Hypothalamus (tissue), 51 donors: Measurements from ENCODE around the gene KSR1.
A peak's percentile ranks its signal among the peaks of the same experiment; 100 is the strongest.
"Not testable (repeated sequence)": the region's sequence is repeated elsewhere in the genome, so short reads cannot be mapped to it uniquely, and the experiment has no call there.

Experiments used
- DNase-seq, 51 donors: peaks; one replicate each; lab custom pipeline; 2025; lab: John Stamatoyannopoulos, UW

KSR1 gene

DNA sequence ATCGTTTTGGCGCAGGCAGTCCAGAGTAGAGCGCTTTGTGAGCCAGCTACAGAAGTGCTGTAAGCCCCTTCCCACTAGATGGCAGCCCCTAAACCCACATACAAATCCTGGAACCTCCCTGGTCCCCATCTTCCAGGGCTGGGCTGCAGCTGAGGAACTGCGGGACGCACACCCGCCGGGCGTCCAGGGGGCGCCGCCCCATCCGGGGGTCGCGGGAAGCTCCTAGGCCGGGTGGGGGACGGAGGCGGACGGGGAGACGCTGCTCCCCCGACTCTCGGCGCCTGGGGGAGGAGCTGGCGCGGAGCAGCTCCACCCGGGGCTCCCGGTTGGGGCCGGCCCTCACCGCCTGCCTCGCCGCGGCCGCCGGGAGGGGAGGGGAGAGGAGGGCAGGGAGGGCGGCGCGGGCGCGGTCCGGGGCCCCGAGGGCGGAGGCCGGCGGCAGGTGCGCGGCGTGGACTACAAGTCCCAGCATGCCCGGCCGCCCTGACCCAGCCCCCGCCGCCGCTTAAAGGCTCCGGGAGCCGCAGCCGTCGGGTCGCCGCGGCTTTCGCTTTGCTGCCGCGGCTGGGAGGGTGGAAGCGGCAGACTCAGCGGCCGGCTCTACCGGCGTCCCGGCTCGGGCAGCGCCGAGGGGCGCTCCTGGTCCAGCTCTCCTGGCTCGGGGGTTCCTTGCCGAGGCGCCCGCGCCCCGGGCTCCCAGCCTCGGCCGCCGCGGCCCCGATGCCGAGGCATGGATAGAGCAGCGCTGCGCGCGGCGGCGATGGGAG lies at the start of gene KSR1:
Gene KSR1, plus strand, starts transcription at position 535 of the 767 bp plus-strand sequence. Its CDS starts 196 bp downstream, at position 731.
- DNase-seq = peak in 49 of 51 donors; percentile 21 to 86 (median 70)

DNA sequence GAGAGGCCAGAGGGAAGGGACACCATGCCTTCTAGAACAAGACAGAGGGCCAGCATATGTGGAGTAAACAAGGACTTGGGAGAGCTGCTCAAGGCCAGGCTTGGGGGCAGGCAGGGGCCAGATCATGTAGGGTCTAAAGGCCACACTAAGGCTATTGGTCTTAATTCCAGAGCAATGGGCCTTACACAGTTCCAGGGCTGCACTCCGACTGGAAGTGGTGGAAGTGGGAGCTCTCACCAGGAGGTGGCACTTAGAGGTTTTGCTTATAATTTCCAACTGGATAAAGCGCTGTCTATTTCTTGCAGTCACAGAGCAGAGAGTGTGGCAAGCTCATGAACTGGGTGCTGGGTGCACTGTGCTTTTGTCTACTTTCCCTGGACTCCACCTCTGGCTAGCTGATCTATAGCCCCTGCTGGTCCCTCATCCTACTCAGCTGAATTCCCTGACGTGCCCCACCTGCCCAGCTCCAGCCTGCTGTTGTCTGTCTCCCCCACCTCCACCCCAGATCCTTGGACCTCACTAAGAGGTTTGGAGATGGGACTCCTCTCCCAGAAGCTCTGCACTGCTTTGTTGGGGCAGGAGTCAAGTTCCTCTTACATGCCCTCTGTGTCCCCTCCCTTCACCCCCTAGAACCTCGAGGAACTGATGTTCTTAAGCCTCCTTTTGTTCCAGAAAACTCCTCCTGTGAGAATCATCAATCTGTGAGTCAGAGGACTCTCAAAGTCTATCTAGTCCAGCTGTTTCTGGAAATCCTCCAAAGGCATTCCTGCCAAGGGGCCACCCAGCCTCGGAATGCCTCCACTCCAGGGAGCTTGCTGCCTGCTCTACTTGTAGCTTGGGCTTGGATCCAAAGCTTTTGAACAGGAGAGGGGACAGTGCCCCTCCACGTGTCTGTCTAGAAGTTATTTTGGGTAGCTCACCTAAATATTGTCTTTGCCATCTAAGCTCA lies 48.1 kb upstream of the KSR1 start:
- no peak for DNase-seq

DNA sequence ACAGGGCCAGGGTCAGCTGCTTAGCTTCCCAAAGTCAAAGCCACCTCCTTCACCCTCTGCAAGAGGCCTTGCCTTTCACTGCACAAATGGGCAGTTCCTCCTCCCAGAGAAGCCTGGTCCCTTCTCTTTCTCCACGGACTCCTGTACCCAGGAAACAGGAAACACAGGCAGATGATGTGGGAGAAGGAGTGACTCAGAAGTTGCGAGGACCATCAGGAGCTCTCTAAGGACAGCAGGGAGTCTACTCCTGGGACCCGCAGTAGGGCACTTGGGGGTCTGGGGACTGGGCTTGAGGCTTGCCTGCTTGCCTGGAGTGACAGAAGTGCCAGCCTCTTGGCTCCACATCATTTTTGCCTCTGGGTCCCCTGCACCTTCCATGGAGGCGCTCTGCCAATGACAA lies 47.4 kb upstream of the KSR1 start:
- DNase-seq = no peak

DNA sequence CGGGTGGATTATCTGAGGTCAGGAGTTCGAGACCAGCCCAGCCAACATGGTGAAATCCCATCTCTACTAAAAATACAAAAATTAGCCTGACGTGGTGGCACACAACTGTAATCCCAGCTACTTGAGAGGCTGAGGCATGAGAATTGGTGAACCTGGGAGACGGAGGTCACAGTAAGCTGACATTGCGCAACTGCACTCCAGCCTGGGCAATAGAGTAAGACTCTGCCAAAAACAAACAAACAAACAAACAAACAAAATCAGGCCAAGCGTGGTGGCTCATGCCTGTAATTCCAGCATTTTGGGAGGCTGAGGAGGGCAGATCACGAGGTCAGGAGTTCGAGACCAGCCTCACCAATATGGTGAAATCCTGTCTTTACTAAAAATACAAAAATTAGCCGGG lies 44.1 kb upstream of the KSR1 start:
- DNase-seq = not testable (repeated sequence)

DNA sequence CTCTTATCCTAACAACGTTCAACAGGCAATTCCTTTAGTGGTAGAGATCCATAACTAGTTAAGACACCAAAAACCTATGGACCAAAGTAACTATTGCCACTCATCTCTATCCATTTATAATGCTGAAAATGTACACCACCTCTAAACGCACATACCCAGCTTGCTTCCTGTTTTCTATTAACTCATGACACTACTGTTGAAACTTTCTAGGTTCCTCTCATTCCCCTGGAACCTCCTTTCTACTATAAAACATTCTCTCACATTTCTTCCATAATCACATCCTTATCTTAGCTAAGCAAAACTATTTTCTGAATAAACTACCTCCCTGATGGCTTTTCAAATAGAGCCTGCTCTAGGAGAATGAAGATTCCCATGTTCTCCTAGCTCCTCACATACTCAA lies 42.9 kb upstream of the KSR1 start:
- no peak for DNase-seq

DNA sequence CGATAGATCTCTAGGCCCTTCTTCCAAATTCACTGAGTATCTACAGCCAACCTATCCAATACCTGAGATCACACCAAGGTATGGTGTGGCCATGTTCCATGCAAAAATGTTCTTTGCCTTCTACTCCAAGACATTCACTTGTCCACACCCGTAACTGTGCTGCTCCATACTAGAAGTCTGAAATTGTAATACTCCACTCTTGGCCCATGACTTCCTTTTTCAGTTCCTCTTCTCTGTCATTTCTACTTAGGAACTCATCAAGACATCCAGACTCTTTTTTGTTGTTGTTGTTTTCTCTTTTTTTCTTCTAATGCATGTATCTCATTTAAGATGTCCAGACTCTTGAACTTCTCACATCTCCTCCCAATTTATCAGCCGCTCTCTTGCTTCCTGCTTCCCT lies 42.5 kb upstream of the KSR1 start:
- DNase-seq = no peak

DNA sequence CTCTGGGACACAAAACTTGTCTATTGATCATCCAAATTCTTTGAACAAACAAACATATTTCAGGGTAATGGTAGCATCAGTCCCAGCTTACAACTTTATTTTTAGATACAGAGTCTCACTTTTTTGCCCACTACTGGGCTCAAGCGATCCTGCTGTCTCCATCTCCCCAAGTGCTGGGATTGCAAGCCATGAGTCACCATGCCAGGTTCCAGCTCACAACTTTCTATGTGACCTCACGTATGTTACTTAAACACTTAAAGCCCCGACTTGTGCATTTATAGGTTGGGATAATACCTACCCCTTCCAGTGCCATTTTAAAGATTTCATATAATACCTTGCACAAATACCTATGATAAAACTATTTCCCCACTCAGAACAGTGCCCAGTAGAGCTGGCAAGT lies 42.0 kb upstream of the KSR1 start:
- no peak for DNase-seq

DNA sequence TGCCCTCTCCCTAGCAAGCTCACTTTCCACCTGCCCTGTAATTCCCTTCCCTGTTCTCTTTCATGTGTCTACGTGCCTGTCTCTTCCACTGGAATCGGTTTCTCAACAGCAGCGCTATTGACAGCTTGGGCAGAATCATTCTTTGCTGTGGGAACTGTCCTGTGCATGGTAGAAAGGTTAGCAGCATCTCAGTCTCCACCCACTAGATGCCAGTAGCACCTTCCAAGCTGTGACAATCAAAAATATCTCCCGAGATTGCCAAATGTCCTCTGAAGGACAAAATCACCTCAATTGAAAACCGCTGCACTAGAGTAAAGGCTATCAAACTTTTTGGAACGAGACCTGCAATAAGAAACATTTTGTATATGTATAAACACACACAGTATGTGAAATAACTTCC lies 41.6 kb upstream of the KSR1 start:
- no peak for DNase-seq

DNA sequence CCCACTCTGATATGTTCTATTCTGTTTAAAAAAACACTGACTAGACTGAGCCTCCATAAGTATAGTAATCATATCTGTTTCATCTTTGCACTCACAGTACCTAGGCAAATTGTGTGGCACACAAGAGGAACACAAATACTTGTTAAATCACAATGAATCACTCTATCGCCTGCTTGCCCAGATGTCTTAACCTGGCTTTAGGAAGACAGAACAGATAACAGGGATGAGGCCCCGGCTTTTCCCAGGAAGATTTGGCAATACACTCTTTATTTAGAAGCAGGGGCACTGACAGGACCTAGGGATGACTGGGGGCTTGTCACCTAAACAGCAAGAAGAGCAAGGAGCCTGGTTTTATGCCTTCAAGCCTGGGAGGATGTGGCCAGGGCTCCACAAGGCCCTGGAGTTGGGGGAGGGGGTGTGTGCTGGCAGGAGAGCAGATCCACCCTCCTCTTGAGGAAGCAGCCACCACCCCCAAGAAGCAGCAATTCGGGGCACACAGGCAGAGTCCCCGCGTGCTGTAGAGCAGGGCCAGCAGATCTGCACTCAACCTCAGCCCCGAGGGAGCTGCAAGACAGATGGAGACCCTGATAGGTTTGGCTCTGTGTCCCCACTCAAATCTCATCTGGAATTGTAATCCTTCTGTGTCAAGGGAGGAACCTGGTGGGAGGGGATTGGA lies 41.0 kb upstream of the KSR1 start:
- DNase-seq = no peak

DNA sequence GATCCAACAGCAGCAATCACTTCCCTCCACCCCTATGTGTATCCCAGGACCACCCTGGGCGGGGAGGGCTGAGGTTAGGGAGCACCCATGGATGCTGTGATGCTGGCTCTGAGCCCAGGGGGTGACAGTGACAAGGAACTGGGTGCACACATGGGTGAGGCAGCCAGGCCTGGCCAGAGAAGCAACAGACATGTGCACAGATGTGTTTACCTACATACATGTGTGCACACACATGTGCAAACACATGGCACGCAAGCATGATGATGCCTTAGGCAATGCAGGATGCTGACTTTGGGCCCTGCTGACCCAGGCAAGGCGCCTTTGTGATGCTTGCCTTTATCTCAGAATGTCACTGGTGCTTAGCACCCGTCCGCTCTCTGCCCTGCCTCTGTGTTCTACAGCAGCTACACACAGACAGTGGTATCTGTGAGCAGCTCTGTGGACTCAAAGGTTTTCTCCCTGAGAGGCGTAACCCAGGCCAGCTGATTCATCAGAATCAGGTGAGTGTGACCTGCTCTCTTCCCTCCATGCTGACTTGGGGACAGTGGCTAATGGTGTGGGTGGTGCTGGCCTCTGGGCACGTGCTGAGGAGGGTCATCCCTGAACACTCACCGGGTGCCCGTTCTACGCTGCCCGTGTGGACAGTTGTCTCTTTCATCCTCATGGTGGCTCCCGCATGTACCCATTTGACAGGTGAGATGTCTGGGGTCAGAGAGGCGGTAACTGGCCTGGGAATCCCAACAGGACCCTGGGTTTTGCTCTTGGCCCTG lies 38.5 kb upstream of the KSR1 start:
- DNase-seq = no peak

DNA sequence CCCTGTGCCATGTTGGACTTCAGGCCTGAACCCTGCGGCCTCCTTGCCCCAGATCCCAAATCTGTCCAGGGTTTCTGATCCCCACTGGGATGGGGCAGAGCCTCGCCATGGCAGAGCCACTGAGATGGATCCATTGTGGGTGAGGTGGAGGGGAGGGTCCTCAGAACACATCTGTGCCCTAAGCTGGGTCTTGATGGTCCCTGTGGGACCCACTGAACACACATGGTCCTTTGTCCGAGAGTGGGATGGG lies 38.0 kb upstream of the KSR1 start:
- DNase-seq = no peak

DNA sequence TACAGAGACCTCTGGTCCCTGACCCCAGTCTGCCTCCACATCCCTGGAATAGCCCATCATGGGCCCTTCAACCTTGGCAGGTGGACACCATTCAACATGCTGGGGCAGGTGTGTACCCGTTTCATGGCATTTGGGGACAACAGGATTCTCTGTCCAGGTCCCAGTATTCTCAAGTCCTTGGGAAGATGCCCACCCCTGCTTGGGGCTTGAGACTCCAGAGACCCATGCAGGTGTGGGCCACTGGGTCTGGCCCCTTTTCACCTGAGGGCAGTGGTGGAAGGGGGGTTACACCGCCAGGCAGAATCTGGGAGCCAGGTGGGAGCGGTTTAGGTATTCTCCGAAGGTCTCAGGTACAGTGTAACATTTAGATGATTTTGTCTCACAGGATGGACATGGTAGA lies 37.1 kb upstream of the KSR1 start:
- DNase-seq = no peak

DNA sequence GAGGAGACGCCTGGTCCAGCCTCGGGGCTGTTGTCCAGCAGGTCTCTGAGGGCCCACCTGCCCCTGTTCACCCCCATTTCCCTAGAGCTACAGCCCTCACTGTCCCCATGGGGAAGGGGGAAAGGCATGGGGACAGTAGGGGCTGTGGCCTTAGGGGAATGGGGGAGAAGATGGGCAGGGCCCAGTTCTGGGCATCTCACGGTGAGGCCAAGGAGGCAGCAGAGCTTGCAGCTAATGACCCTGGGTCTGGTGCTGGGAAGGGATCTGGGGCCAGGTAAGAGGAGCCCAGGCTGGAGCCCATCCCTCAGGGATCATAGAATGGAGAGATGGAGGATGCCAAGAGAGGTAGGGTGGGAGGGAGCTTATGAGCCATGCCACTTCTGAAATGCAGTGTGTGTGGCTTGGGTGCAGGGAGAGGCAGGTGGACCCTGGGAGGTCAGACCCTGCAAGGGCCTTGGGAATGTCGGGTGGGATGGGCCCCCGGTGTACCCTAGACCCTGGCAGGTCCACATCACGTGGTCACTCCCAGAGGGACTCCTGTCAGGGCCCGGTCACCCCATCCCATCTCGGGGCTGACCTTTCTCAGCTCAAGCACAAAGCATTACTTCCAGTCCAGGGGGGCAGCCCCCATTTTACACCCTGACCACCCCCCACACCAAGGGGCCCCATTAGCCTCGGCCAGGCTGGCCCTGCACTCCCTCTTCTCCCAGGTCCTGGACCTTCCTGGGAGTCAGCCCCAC lies 35.9 kb upstream of the KSR1 start:
- no peak for DNase-seq

DNA sequence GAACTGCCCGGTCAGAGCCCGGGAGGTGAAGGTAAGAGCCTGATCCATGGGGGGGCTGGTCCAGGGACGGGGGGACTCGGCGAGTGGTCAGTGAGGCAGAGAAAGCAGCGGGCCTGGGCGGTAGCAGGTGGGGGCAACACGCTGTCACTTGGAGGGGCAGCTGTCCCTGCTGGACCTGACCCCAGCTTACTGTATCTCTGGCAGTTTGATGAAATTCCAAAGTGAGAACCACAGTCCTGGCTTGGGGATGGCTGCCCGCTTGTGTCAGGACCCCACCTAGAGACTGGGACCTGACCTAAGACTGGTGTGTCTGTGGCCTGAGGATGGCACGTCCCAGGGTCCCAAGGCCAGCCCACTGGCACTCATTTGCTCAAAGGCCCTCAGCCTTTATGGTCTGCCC lies 35.1 kb upstream of the KSR1 start:
- no peak for DNase-seq

DNA sequence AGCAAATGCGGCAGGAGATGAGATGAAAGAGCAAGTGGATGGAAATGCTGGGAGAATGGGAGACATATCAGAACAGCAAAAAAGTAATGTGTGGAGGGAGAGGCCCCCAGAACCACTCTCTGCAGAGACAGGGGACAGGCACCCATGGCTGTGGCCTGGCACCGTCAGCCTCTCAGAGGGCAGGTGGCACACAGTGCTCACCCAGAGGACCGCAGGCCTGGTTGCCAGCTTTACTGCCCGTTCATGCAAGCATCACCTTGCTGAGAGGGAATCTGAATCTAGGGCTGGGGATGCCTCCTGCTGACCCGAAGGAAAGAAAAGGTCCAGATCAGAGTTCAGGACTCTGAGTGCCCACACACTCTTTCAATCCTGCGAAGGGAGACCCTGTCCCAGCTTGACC lies 34.6 kb upstream of the KSR1 start:
- DNase-seq = not testable (repeated sequence)

DNA sequence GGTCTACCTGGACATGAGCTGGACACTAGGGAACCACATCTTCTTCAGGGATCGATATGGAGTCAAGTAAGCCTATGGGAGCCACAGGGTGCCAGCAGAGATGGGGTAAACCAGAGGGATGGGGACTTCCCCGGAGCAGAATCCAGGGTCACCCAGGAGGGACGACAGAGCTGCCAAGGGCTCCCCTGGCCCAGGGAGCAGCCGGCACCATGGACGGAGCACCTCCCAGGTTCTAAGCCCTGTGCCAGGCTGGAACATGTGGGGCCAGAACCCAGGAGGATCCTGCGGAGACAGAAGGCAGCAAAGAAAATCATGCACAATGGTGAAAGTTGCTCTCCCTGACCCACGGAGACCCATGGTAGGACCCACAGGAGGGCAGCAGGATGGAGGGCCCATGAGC lies 33.6 kb upstream of the KSR1 start:
- DNase-seq = no peak

DNA sequence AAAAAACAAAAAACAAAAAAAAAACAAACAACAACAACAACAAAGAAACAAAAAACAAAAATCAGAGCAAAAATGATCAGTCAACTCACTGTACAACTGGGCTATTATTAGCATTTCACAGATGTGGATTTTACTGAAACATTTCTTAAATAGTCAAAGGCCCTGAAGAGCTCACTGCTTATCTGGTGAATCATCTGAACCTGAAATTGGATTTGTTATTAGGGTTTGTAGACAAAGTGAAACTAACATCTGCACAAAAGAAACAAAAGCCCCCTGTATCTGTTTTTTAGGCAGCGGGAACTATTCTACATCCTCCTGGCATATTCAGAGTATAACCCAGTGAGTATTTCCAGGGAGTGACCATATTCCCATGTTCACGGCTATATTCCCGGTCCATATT lies 32.6 kb upstream of the KSR1 start:
- no peak for DNase-seq

DNA sequence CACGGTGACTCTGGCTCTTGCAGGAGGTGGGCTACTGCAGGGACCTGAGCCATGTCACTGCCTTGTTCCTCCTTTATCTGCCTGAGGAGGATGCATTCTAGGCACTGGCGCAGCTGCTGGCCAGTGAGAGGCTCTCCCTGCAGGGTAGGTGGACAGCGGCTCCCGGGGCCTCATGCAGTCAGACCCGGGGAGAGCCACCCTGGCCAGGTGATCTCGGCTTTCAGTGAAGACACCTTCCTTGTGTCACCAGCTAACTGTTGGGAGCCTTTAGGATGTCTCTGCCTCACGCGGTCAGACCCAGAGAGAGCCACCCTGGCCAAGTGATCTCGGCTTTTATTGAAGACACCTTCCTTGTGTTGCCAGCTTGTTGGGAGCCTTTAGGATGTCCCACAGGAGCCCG lies 31.7 kb upstream of the KSR1 start:
- DNase-seq = no peak

DNA sequence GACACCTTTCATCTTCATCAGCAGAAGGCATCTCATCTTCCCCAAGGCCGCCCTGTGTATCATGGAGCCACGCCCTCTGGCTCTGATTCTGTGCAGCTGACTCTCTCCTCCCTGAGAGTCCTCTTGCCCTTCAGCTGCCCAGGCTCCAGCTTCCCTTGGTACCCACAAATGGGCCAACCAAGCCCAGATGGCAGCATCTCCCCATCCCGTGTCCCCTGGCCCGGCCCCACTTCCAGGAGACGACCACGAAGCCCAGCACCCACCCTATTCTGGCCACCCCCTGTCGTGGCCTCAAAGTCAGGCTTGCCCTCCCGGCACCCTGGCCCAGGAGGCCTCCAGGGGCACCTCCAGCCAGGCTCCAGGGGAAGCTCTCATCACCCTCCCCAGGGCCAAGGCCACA lies 31.3 kb upstream of the KSR1 start:
- DNase-seq = no peak

DNA sequence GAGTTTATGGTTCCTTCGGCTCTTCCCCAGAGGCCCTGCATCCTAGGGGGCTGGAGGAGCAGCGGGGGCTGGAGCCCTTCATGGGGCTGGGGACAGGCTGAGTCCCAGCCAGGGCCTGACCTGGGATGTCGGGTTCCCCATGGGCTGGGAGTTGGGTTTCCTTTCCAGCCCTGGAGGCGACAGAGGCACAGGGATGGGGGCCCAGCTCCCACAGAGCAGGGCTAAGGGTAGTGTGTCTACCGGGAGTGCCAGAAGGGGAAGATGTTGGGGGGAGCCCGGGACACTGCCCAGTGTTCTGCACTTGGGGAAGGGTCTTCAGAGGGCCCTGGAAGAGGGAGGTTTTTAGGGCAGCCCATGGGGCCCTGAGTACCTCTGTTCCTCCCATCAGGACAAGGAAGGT lies 30.7 kb upstream of the KSR1 start:
- DNase-seq = not testable (repeated sequence)
